H1 (cell line): ENCODE measurements around the gene GPR87. TPM values are rescaled to one million over a fixed set of nuclear protein-coding genes. Genes with fewer than 3 reads are reported as not detected.

Experiments
- CTCF ChIA-PET: fragments of 300-600 bp; sonication (Branson Sonifier 250); formaldehyde crosslinking; loops from one replicate; lab custom pipeline; 2021; ENCODE audit not compliant: partially characterized antibody; lab: Charles Lee
- POLR2A ChIA-PET: fragments of 300-600 bp; sonication (Branson Sonifier 250); formaldehyde crosslinking; loops from one replicate; lab custom pipeline; 2021; ENCODE audit warnings: inconsistent platforms; ENCODE audit not compliant: partially characterized antibody; lab: Charles Lee
- DNase-seq, 2 experiments: peaks; one replicate each; pipeline versions ENCODE4 v3.0.0 to v3.0.0-alpha.2; 2010 to 2022; ENCODE audit warnings: low spot score in 2 of 2, low read depth in 1 of 2, mixed read lengths in 1 of 2
- FAIRE-seq: peaks from 2 replicates; lab custom pipeline; 2011; peaks lifted over from hg19 to GRCh38; lab: Jason Lieb, UNC
- H2AFZ ChIP-seq: 2 replicates; pipeline ENCODE4 v1.8.1; 2012; ENCODE audit warnings: low read length, inconsistent platforms
- H2AK5ac ChIP-seq: 2 replicates; pipeline ENCODE4 v1.6.1; 2013; ENCODE audit warnings: low read depth, low read length
- H2BK120ac ChIP-seq: replicated peaks from 2 replicates; pipeline ENCODE3; 2013; ENCODE audit warnings: low read depth, low read length, inconsistent platforms
- H2BK12ac ChIP-seq: 2 replicates; pipeline ENCODE4 v1.6.1; 2013; ENCODE audit warnings: low read depth, low read length
- H2BK15ac ChIP-seq: 2 replicates; pipeline ENCODE4 v1.6.1; 2013; ENCODE audit warnings: low read length
- H2BK20ac ChIP-seq: 2 replicates; pipeline ENCODE4 v1.6.1; 2013; ENCODE audit warnings: low read length
- H2BK5ac ChIP-seq: 2 replicates; pipeline ENCODE4 v1.6.1; 2013; ENCODE audit warnings: low read depth, low read length
- H3K14ac ChIP-seq: 2 replicates; pipeline ENCODE4 v1.6.1; 2013; ENCODE audit warnings: inconsistent platforms; ENCODE audit not compliant: insufficient read length
- H3K18ac ChIP-seq: 2 replicates; pipeline ENCODE4 v1.6.1; 2013; ENCODE audit warnings: low read length; ENCODE audit errors: extremely low read depth
- H3K23ac ChIP-seq: 2 replicates; pipeline ENCODE4 v1.6.1; 2013; ENCODE audit warnings: inconsistent platforms; ENCODE audit not compliant: insufficient read length
- H3K23me2 ChIP-seq: 2 replicates; pipeline ENCODE4 v1.6.1; 2013; ENCODE audit warnings: low read depth, low read length
- H3K27ac ChIP-seq: 2 replicates; pipeline ENCODE4 v1.6.1; 2011; ENCODE audit warnings: low read depth, low read length, inconsistent platforms
- H3K27me3 ChIP-seq, 4 experiments: replicated peaks in 1 of 4; 1 replicate in 1 of 4; 2 replicates in 3 of 4; pipeline versions ENCODE4 v1.6.1 to v1.8.1; 2011 to 2013; ENCODE audit warnings: low read length in 3 of 4, mild to moderate bottlenecking in 3 of 4, inconsistent platforms in 2 of 4, mixed read lengths in 2 of 4, moderate library complexity in 1 of 4; ENCODE audit not compliant: control insufficient read depth in 3 of 4, insufficient read depth in 3 of 4; ENCODE audit errors: extremely low read depth in 1 of 4
- H3K36me3 ChIP-seq, 4 experiments: 2 replicates each; pipeline versions ENCODE4 v1.6.1 to v1.8.1; 2011 to 2013; ENCODE audit warnings: mild to moderate bottlenecking in 4 of 4, low read length in 3 of 4, moderate library complexity in 2 of 4, control low read depth in 1 of 4, inconsistent platforms in 1 of 4; ENCODE audit not compliant: insufficient read depth in 4 of 4, control insufficient read depth in 2 of 4
- H3K4ac ChIP-seq: replicated peaks from 2 replicates; pipeline ENCODE3; 2013; ENCODE audit warnings: low read length, low read depth, mixed read lengths, inconsistent platforms; ENCODE audit not compliant: insufficient read length
- H3K4me1 ChIP-seq, 4 experiments: replicated peaks in 1 of 4; 1 replicate in 1 of 4; 2 replicates in 3 of 4; pipeline versions ENCODE4 v1.6.1 to v1.8.1; 2011 to 2013; ENCODE audit warnings: low read length in 3 of 4, inconsistent platforms in 2 of 4, mixed read lengths in 1 of 4; ENCODE audit not compliant: insufficient read depth in 4 of 4, control insufficient read depth in 3 of 4
- H3K4me2 ChIP-seq, 2 experiments: 2 replicates each; pipeline versions ENCODE4 v1.6.1 to v1.8.1; 2011 to 2013; ENCODE audit warnings: low read depth in 2 of 2, low read length in 2 of 2, control low read depth in 1 of 2, inconsistent platforms in 1 of 2, mild to moderate bottlenecking in 1 of 2; ENCODE audit not compliant: insufficient read depth in 1 of 2
- H3K4me3 ChIP-seq, 4 experiments: fragments of 200-600, 300-600 bp in 1 of 4; sonication (generic), shearing (Covaris generic), sonication (Bioruptor Twin) in 1 of 4; 2 replicates each; pipeline versions ENCODE4 v1.5.1 to v1.8.1; 2011 to 2016; ENCODE audit warnings: low read length in 4 of 4, low read depth in 3 of 4, control low read depth in 2 of 4, inconsistent platforms in 2 of 4, mild to moderate bottlenecking in 2 of 4, mixed read lengths in 1 of 4, moderate library complexity in 1 of 4; ENCODE audit not compliant: insufficient read depth in 2 of 4; ENCODE audit errors: extremely low read depth in 1 of 4
- H3K56ac ChIP-seq: replicated peaks from 2 replicates; pipeline ENCODE3; 2013; ENCODE audit warnings: low read depth, mild to moderate bottlenecking, mixed read lengths, low read length, inconsistent platforms; ENCODE audit not compliant: insufficient read length
- H3K79me1 ChIP-seq: 2 replicates; pipeline ENCODE4 v1.6.1; 2013; ENCODE audit warnings: low read depth, low read length, control low read depth
- H3K79me2 ChIP-seq, 2 experiments: 2 replicates each; pipeline versions ENCODE4 v1.6.1 to v1.8.1; 2012 to 2013; ENCODE audit warnings: low read length in 2 of 2, mild to moderate bottlenecking in 2 of 2, inconsistent platforms in 1 of 2; ENCODE audit not compliant: insufficient read depth in 2 of 2, control insufficient read depth in 1 of 2
- H3K9ac ChIP-seq, 4 experiments: replicated peaks in 1 of 4; 1 replicate in 1 of 4; 2 replicates in 3 of 4; pipeline versions ENCODE4 v1.6.1 to v1.8.1; 2011 to 2013; ENCODE audit warnings: low read depth in 3 of 4, low read length in 3 of 4, control low read depth in 2 of 4, mild to moderate bottlenecking in 2 of 4, moderate library complexity in 2 of 4, inconsistent platforms in 1 of 4; ENCODE audit errors: extremely low read depth in 1 of 4
- H3K9me3 ChIP-seq, 2 experiments: 2 replicates each; pipeline versions ENCODE4 v1.6.1 to v1.8.1; 2012 to 2013; ENCODE audit warnings: mild to moderate bottlenecking in 2 of 2, moderate library complexity in 2 of 2, control low read depth in 1 of 2, inconsistent platforms in 1 of 2, low read depth in 1 of 2, low read length in 1 of 2, mixed read lengths in 1 of 2; ENCODE audit not compliant: insufficient read depth in 2 of 2
- H4K20me1 ChIP-seq, 2 experiments: replicated peaks in 1 of 2; 2 replicates each; pipeline versions ENCODE3 to v1.8.1; 2011 to 2013; ENCODE audit warnings: inconsistent platforms in 2 of 2, low read length in 2 of 2, mild to moderate bottlenecking in 1 of 2; ENCODE audit not compliant: insufficient read depth in 2 of 2, control insufficient read depth in 1 of 2
- H4K5ac ChIP-seq: 2 replicates; pipeline ENCODE4 v1.6.1; 2013; ENCODE audit warnings: low read length, low read depth, mixed read lengths, inconsistent platforms; ENCODE audit not compliant: insufficient read length
- H4K8ac ChIP-seq: 2 replicates; pipeline ENCODE4 v1.8.0; 2013; ENCODE audit warnings: mild to moderate bottlenecking, moderate library complexity, low read length, inconsistent platforms; ENCODE audit not compliant: insufficient read depth; ENCODE audit errors: extremely low read depth
- H4K91ac ChIP-seq: replicated peaks from 2 replicates; pipeline ENCODE3; 2013; ENCODE audit warnings: low read length, mixed read lengths, inconsistent platforms; ENCODE audit not compliant: insufficient read length
- HDAC2 ChIP-seq, 2 experiments: fragments of 300-600 bp in 1 of 2; sonication (generic) in 1 of 2; IDR thresholded peaks; 2 replicates each; pipeline ENCODE4 v1.6.1; 2011 to 2012; ENCODE audit warnings: low read depth in 2 of 2, low read length in 2 of 2, mild to moderate bottlenecking in 2 of 2, moderate library complexity in 2 of 2, borderline replicate concordance in 1 of 2, inconsistent platforms in 1 of 2
- NRF1 ChIP-seq: IDR thresholded peaks from 2 replicates; pipeline ENCODE4 v1.6.1; 2011; ENCODE audit warnings: mild to moderate bottlenecking, low read depth, low read length, improper control_type of control experiment
- WGBS, 2 experiments: shearing (Covaris generic) in 1 of 2; methylation state at CpG; one replicate each; pipeline versions ENCODE4 v1.1.6 to v1.1.7; 2013 to 2015; ENCODE audit warnings: low lambda C conversion rate in 2 of 2, mixed read lengths in 2 of 2, inconsistent platforms in 1 of 2, low coverage in 1 of 2, missing lambda C conversion rate in 1 of 2; ENCODE audit not compliant: insufficient replicate concordance in 2 of 2, insufficient coverage in 1 of 2, insufficient read length in 1 of 2; ENCODE audit errors: extremely low coverage in 1 of 2, missing lambda C conversion rate in 1 of 2; 5-methylcytosine and 5-hydroxymethylcytosine counted together
- polyA plus RNA-seq, 7 experiments: library from polyadenylated mRNA; depleted of rRNA in 3 of 7; stranded (reverse) in 5 of 7; unstranded in 2 of 7; fragments of >200 nt in 5 of 7; fragments of 200-250 nt in 2 of 7; gene quantifications; 1 replicate in 5 of 7; 2 replicates in 1 of 7; 4 replicates in 1 of 7; pipeline versions ENCODE4 v1.2.1 to v1.2.3, GENCODE V29; 2011 to 2013; ENCODE audit warnings: missing spikeins in 2 of 7, mixed read lengths in 2 of 7
- total RNA-seq: library from RNA; stranded (reverse); fragmentation: NEBNext Ultra II Directional; extraction: Animal tissue kit (Norgen Biotek cat#: 25700); gene quantifications from 2 replicates; pipeline ENCODE4 v1.2.1, GENCODE V29; 2021

Gene GPR87
- total and polyA plus RNA-seq, 2 of the 8 experiments (the other 6 are each of a cell fraction or from before 2014, with no cell fraction given) = 0.05 TPM; not detected in 1

- no peak for DNase-seq
- Histone ChIP-seq H3K27ac (no peak overlapping the region), H3K79me1 (no peaks in the 10 kb centered on the region), H3K27me3 (no peaks in the 10 kb centered on the region), H3K23ac (no peak overlapping the region), H3K4me1 (peaks cover 0 to 5% (median 0%) of the 10 kb centered on the region in 4 experiments; a peak in 1 of 7 replicates), H3K18ac (no peak overlapping the region), H2BK20ac (no peak overlapping the region), H2AK5ac (no peak overlapping the region), H4K5ac (no peak overlapping the region), H2BK12ac (no peak overlapping the region), H2BK15ac (no peak overlapping the region), H3K9ac (no peak overlapping the region), H4K91ac (no peak overlapping the region), H2BK120ac (no peak overlapping the region), H3K79me2 (no peaks in the 10 kb centered on the region), H3K9me3 (no peaks in the 10 kb centered on the region), H3K14ac (no peak overlapping the region), H2BK5ac (no peak overlapping the region), H3K23me2 (no peaks in the 10 kb centered on the region), H3K36me3 (no peaks in the 10 kb centered on the region), H3K4ac (no peak overlapping the region), H2AFZ (no peak overlapping the region), H3K56ac (no peak overlapping the region), H4K8ac (no peak overlapping the region), H3K4me2 (no peak overlapping the region), H4K20me1 (no peaks in the 10 kb centered on the region), H3K4me3 (no peak overlapping the region)
- CTCF ChIA-PET = interaction anchor here (1.0 to 2.2 kb wide), 2 partner anchors 11 to 29 kb away, joined by 4 to 5 read pairs; no protein-coding TSS in a partner anchor
- FAIRE-seq = no peak
- POLR2A ChIA-PET = no interaction called here
- WGBS, 2 experiments = 49% methylated on average over 2 of the region's 2 CpGs; no CpG with 5 or more reads in 1 of the 2 experiments
- TF ChIP-seq NRF1 (no peak), HDAC2 (IDR thresholded peaks at IDR 0.05; ENCODE audit: borderline replicate concordance in 1 of 2, low read depth in 2 of 2, low read length in 2 of 2) (no peak)
These were observed 19.2 kb downstream of the GPR87 start for GRCh38 chr3:151297429-151297828.
